ENCODE data around the gene DCLK1. TPM values are rescaled to one million over a fixed set of nuclear protein-coding genes. Genes with fewer than 3 reads are reported as not detected.

The DCLK1 gene
- total RNA-seq, 1 donor from 2014 or later, result not detected

- TF ChIP-seq CTCF (IDR thresholded peaks at IDR 0.05), result no peak
- Mint-ChIP-seq H3K4me1 (no peaks in the 10 kb centered on the region), H3K27ac (no peak overlapping the region), H3K36me3 (ENCODE audit: low read depth) (no peaks in the 10 kb centered on the region), H3K27me3 (no peaks in the 10 kb centered on the region), H3K4me3 (no peak overlapping the region), H3K9me3 (peaks cover 3% of the 10 kb centered on the region)
- DNase-seq (no peak), ATAC-seq (ENCODE audit: low read depth) (no peak)
- POLR2A ChIA-PET, result no interaction called here
- intact Hi-C loops (cut with micrococcal nuclease), result no loop called here
- CTCF ChIA-PET, result no interaction called here
Observed at GRCh38 chr13:35930665-35931631, 200.2 kb downstream of the DCLK1 start.

GRCh38 chr13:35927567-35928021 lies 203.6 kb downstream of the DCLK1 start:
- Mint-ChIP-seq H3K4me3 (no peak overlapping the region), H3K9me3 (peaks cover 5% of the 10 kb centered on the region), H3K27me3 (no peaks in the 10 kb centered on the region), H3K27ac (no peak overlapping the region), H3K4me1 (no peaks in the 10 kb centered on the region), H3K36me3 (ENCODE audit: low read depth) (no peaks in the 10 kb centered on the region)
- ATAC-seq (ENCODE audit: low read depth), result no peak
- POLR2A ChIA-PET, result no interaction called here
- no peak for TF ChIP-seq CTCF (IDR thresholded peaks at IDR 0.05)
- DNase-seq, result no peak
- CTCF ChIA-PET, result no interaction called here
- intact Hi-C loops (cut with micrococcal nuclease), result no loop called here

GRCh38 chr13:35926859-35927530 lies 204.2 kb downstream of the DCLK1 start:
- Mint-ChIP-seq H3K36me3 (ENCODE audit: low read depth) (no peaks in the 10 kb centered on the region), H3K27me3 (no peaks in the 10 kb centered on the region), H3K4me3 (no peak overlapping the region), H3K4me1 (no peaks in the 10 kb centered on the region), H3K9me3 (peaks cover 3% of the 10 kb centered on the region), H3K27ac (no peak overlapping the region)
- intact Hi-C loops (cut with micrococcal nuclease), result no loop called here
- no peak for TF ChIP-seq CTCF (IDR thresholded peaks at IDR 0.05)
- POLR2A ChIA-PET, result no interaction called here
- CTCF ChIA-PET, result no interaction called here
- ATAC-seq (ENCODE audit: low read depth) (no peak), DNase-seq (no peak)

GRCh38 chr13:35925669-35926068 lies 205.5 kb downstream of the DCLK1 start:
- Mint-ChIP-seq H3K4me3 (no peak overlapping the region), H3K36me3 (ENCODE audit: low read depth) (no peaks in the 10 kb centered on the region), H3K27me3 (no peaks in the 10 kb centered on the region), H3K4me1 (no peaks in the 10 kb centered on the region), H3K9me3 (peaks cover 3% of the 10 kb centered on the region), H3K27ac (no peak overlapping the region)
- ChIA-PET POLR2A (no interaction called here), CTCF (no interaction called here)
- intact Hi-C loops (cut with micrococcal nuclease), result no loop called here
- no peak for TF ChIP-seq CTCF (IDR thresholded peaks at IDR 0.05)
- ATAC-seq (ENCODE audit: low read depth), result no peak
- DNase-seq, result no peak

GRCh38 chr13:35923347-35923746 lies 207.8 kb downstream of the DCLK1 start:
- POLR2A ChIA-PET, result no interaction called here
- Mint-ChIP-seq H3K4me1 (no peaks in the 10 kb centered on the region), H3K4me3 (no peak overlapping the region), H3K9me3 (peaks cover 3% of the 10 kb centered on the region), H3K27me3 (no peaks in the 10 kb centered on the region), H3K27ac (no peak overlapping the region), H3K36me3 (ENCODE audit: low read depth) (no peaks in the 10 kb centered on the region)
- DNase-seq (no peak), ATAC-seq (ENCODE audit: low read depth) (no peak)
- CTCF ChIA-PET, result no interaction called here
- TF ChIP-seq CTCF (IDR thresholded peaks at IDR 0.05), result no peak
- intact Hi-C loops (cut with micrococcal nuclease), result no loop called here

All from activated B cell treated with CpG ODN at 0.5 μM for 24 hours (primary cell).